GM23248 (cell line): ENCODE results near the gene TEPSIN. TPM values are rescaled to one million over a fixed set of nuclear protein-coding genes. Genes with fewer than 3 reads are reported as not detected.

Source experiments
- DNase-seq: peaks from one replicate; pipeline ENCODE4 v3.0.0-alpha.2; 2015
- H2AFZ ChIP-seq: fragments of 200-600 bp; sonication (generic); 2 replicates; pipeline ENCODE4 v1.6.1; 2016; ENCODE audit warnings: antibody characterized with exemption
- H3F3A ChIP-seq: fragments of 200-600 bp; sonication (generic); 2 replicates; pipeline ENCODE4 v1.6.1; 2016; ENCODE audit warnings: mild to moderate bottlenecking, antibody characterized with exemption, mixed run types; ENCODE audit not compliant: insufficient read depth
- H3K27ac ChIP-seq: fragments of 200-600 bp; sonication (generic); 2 replicates; pipeline ENCODE4 v1.5.1; 2016; ENCODE audit warnings: mild to moderate bottlenecking
- H3K27me3 ChIP-seq: fragments of 200-600 bp; sonication (generic); replicated peaks from 2 replicates; pipeline ENCODE4 v1.6.1; 2016; ENCODE audit warnings: mild to moderate bottlenecking; ENCODE audit not compliant: insufficient read depth
- H3K36me3 ChIP-seq: fragments of 200-600 bp; sonication (generic); 2 replicates; pipeline ENCODE4 v1.6.1; 2016; ENCODE audit warnings: low read depth, mild to moderate bottlenecking
- H3K4me1 ChIP-seq: fragments of 200-600 bp; sonication (generic); 2 replicates; pipeline ENCODE4 v1.6.1; 2016; ENCODE audit warnings: mild to moderate bottlenecking; ENCODE audit not compliant: insufficient read depth
- H3K4me2 ChIP-seq: fragments of 200-600 bp; sonication (generic); one replicate; pipeline ENCODE4 v1.6.1; 2016; ENCODE audit warnings: mild to moderate bottlenecking; ENCODE audit not compliant: unreplicated experiment
- H3K4me3 ChIP-seq: fragments of 200-600 bp; sonication (generic); 2 replicates; pipeline ENCODE4 v1.5.1; 2016; ENCODE audit warnings: mild to moderate bottlenecking
- H3K79me2 ChIP-seq: fragments of 200-600 bp; sonication (generic); 2 replicates; pipeline ENCODE4 v1.6.1; 2016; ENCODE audit warnings: mild to moderate bottlenecking; ENCODE audit not compliant: insufficient read depth
- H3K9ac ChIP-seq: fragments of 200-600 bp; sonication (generic); 2 replicates; pipeline ENCODE4 v1.6.1; 2016; ENCODE audit warnings: mild to moderate bottlenecking
- H3K9me2 ChIP-seq: fragments of 200-600 bp; sonication (generic); 2 replicates; pipeline ENCODE4 v1.6.1; 2016; ENCODE audit warnings: mixed run types, mild to moderate bottlenecking, moderate library complexity; ENCODE audit not compliant: insufficient read depth
- H3K9me3 ChIP-seq: fragments of 200-600 bp; sonication (generic); one replicate; pipeline ENCODE4 v1.6.1; 2017; ENCODE audit warnings: low read depth
- H4K20me1 ChIP-seq: fragments of 200-600 bp; sonication (generic); 2 replicates; pipeline ENCODE4 v1.6.0; 2016; ENCODE audit not compliant: insufficient read depth
- EZH2 ChIP-seq: fragments of 200-600 bp; sonication (generic); IDR thresholded peaks from 2 replicates; pipeline ENCODE4 v1.6.1; 2018; ENCODE audit warnings: antibody characterized with exemption, mild to moderate bottlenecking; ENCODE audit not compliant: insufficient read depth, poor library complexity, severe bottlenecking
- EZH2phosphoT487 ChIP-seq: fragments of 200-600 bp; sonication (generic); IDR thresholded peaks from 2 replicates; pipeline ENCODE4 v1.6.1; 2018; ENCODE audit warnings: antibody characterized with exemption, moderate library complexity, mild to moderate bottlenecking, low read depth; ENCODE audit not compliant: insufficient read depth
- WGBS, 2 experiments: methylation state at CpG; one replicate each; pipeline ENCODE4 v1.1.6; 2015 to 2017; ENCODE audit warnings: low lambda C conversion rate in 2 of 2, low coverage in 1 of 2; ENCODE audit errors: missing lambda C conversion rate in 2 of 2; 5-methylcytosine and 5-hydroxymethylcytosine counted together
- in situ Hi-C: fragments of 300-500 bp; cut with MboI; formaldehyde crosslinking; loops from 2 replicates; pipeline ENCODE4 v1.15.0; 2020
- polyA plus RNA-seq: library from polyadenylated mRNA; unstranded; fragments of >200 nt; fragmentation: Nextera tagmentation; extraction: Ambion mirVana; gene quantifications from 2 replicates; pipeline ENCODE4 v1.2.1, GENCODE V29; 2016
- total RNA-seq: library from RNA; depleted of rRNA; stranded (reverse); fragments of >200 nt; shearing (Covaris generic); gene quantifications from 2 replicates; pipeline ENCODE4 v1.2.3, GENCODE V29; 2014

Gene TEPSIN
- total and polyA plus RNA-seq, 2 experiments from 2014 or later = 2.7 to 16.1 TPM

GRCh38 chr17:81261096-81261495 is 22.2 kb upstream of the TEPSIN start:
- no peak overlapping the region for H3K4me3 ChIP-seq
- TF ChIP-seq EZH2 (no peak), EZH2phosphoT487 (no peak)
- H3K27me3 ChIP-seq = no peaks in the 10 kb centered on the region
- H3K9me2 ChIP-seq = no peaks in the 10 kb centered on the region
- no peaks in the 10 kb centered on the region for H4K20me1 ChIP-seq
- H3K79me2 ChIP-seq = no peaks in the 10 kb centered on the region
- no peak overlapping the region for H2AFZ ChIP-seq
- H3K9me3 ChIP-seq = no peaks in the 10 kb centered on the region
- no peaks in the 10 kb centered on the region for H3K4me1 ChIP-seq
- no peak overlapping the region for H3K27ac ChIP-seq
- in situ Hi-C loops = loop anchor here (10.0 kb wide), 1 partner anchor 214 kb away; no protein-coding TSS in a partner anchor
- H3K36me3 ChIP-seq = no peaks in the 10 kb centered on the region
- H3K4me2 ChIP-seq = no peak overlapping the region
- 93 to 95% methylated on average over 14 to 18 of the region's 18 CpGs for WGBS, 2 experiments
- H3F3A ChIP-seq = no peaks in the 10 kb centered on the region
- no peak for DNase-seq
- no peak overlapping the region for H3K9ac ChIP-seq

- Histone ChIP-seq H3K9me2 (no peaks in the 10 kb centered on the region), H3K4me2 (no peak overlapping the region), H3K4me1 (no peaks in the 10 kb centered on the region), H3K79me2 (no peaks in the 10 kb centered on the region), H3K4me3 (no peak overlapping the region), H3K9ac (no peak overlapping the region), H3K27me3 (no peaks in the 10 kb centered on the region), H4K20me1 (no peaks in the 10 kb centered on the region), H2AFZ (no peak overlapping the region), H3K36me3 (no peaks in the 10 kb centered on the region), H3K27ac (no peak overlapping the region), H3F3A (no peaks in the 10 kb centered on the region), H3K9me3 (no peaks in the 10 kb centered on the region)
- in situ Hi-C loops = loop anchor here (10.0 kb wide), 1 partner anchor 214 kb away; no protein-coding TSS in a partner anchor
- 96 to 98% methylated on average over 19 of the region's 19 CpGs for WGBS, 2 experiments
- DNase-seq = no peak
- no peak for TF ChIP-seq EZH2phosphoT487
- TF ChIP-seq EZH2 = no peak
These were observed 21.8 kb upstream of the TEPSIN start for GRCh38 chr17:81260641-81261040.

GRCh38 chr17:81260171-81260570 is 21.3 kb upstream of the TEPSIN start:
- Histone ChIP-seq H3K4me3 (no peak overlapping the region), H3K9me3 (no peaks in the 10 kb centered on the region), H3K4me2 (no peak overlapping the region), H3K27ac (no peak overlapping the region), H3K9ac (no peak overlapping the region), H3K9me2 (no peaks in the 10 kb centered on the region), H3K36me3 (no peaks in the 10 kb centered on the region), H3K27me3 (no peaks in the 10 kb centered on the region), H3K79me2 (no peaks in the 10 kb centered on the region), H2AFZ (no peak overlapping the region), H4K20me1 (no peaks in the 10 kb centered on the region), H3F3A (no peaks in the 10 kb centered on the region), H3K4me1 (no peaks in the 10 kb centered on the region)
- WGBS, 2 experiments = 98% methylated on average over 17 of the region's 17 CpGs
- TF ChIP-seq EZH2phosphoT487 (no peak), EZH2 (no peak)
- no peak for DNase-seq
- in situ Hi-C loops = loop anchor here (10.0 kb wide), 1 partner anchor 215 kb away; no protein-coding TSS in a partner anchor

GRCh38 chr17:81259058-81259605 is 20.3 kb upstream of the TEPSIN start:
- Histone ChIP-seq H3K4me3 (no peak overlapping the region), H3K27ac (no peak overlapping the region), H3K4me2 (no peak overlapping the region), H4K20me1 (no peaks in the 10 kb centered on the region), H3K27me3 (no peaks in the 10 kb centered on the region), H3F3A (no peaks in the 10 kb centered on the region), H3K9ac (no peak overlapping the region), H3K9me2 (no peaks in the 10 kb centered on the region), H2AFZ (no peak overlapping the region), H3K36me3 (no peaks in the 10 kb centered on the region), H3K9me3 (no peaks in the 10 kb centered on the region), H3K79me2 (no peaks in the 10 kb centered on the region), H3K4me1 (no peaks in the 10 kb centered on the region)
- in situ Hi-C loops = no loop called here
- DNase-seq = no peak
- TF ChIP-seq EZH2phosphoT487 (no peak), EZH2 (no peak)
- 91% methylated on average over 23 of the region's 23 CpGs for WGBS, 2 experiments

- Histone ChIP-seq H3K79me2 (peaks cover 7% of the 10 kb centered on the region; the same call in 1 of the 2 replicates), H3K9me2 (no peaks in the 10 kb centered on the region), H3K9me3 (no peaks in the 10 kb centered on the region), H2AFZ (no peak overlapping the region), H3K36me3 (no peaks in the 10 kb centered on the region), H3K9ac (no peak overlapping the region), H3K27ac (no peak overlapping the region), H3K4me1 (no peaks in the 10 kb centered on the region), H3K4me2 (no peak overlapping the region), H3K27me3 (no peaks in the 10 kb centered on the region), H3F3A (no peaks in the 10 kb centered on the region), H4K20me1 (no peaks in the 10 kb centered on the region), H3K4me3 (no peak overlapping the region)
- 88 to 93% methylated on average over 20 of the region's 20 CpGs for WGBS, 2 experiments
- TF ChIP-seq EZH2phosphoT487 = no peak
- no peak for TF ChIP-seq EZH2
- in situ Hi-C loops = no loop called here
- DNase-seq = no peak
These were observed 19.4 kb upstream of the TEPSIN start for GRCh38 chr17:81258292-81258691.
